GM06990 (cell line): ENCODE measurements around the gene AGER.
"Not testable (repeated sequence)": the region's sequence is repeated elsewhere in the genome, so short reads cannot be mapped to it uniquely, and the experiment has no call there.

Experiments used
- DNase-seq: peaks from one replicate; pipeline ENCODE4 v3.0.0-alpha.2; 2011; ENCODE audit not compliant: insufficient read length; ENCODE audit errors: extremely low read depth
- H3K27me3 ChIP-seq: replicated peaks from 2 replicates; pipeline ENCODE4 v1.6.0; 2011; ENCODE audit warnings: low read length; ENCODE audit not compliant: control insufficient read depth, insufficient read depth
- H3K36me3 ChIP-seq: 2 replicates; pipeline ENCODE4 v1.5.1; 2011; ENCODE audit warnings: low read length; ENCODE audit not compliant: control insufficient read depth, insufficient read depth
- H3K4me3 ChIP-seq: replicated peaks from 2 replicates; pipeline ENCODE4 v1.5.1; 2011; ENCODE audit warnings: low read depth, mild to moderate bottlenecking, control low read depth, low read length
- TF ChIP-seq, protein P1 (sequence below): IDR thresholded peaks from 2 replicates; pipeline ENCODE4 v1.5.1; 2011; ENCODE audit warnings: low read length, control low read depth, mild to moderate bottlenecking, inconsistent platforms; ENCODE audit not compliant: insufficient read depth, poor library complexity, severe bottlenecking

Gene AGER

DNA sequence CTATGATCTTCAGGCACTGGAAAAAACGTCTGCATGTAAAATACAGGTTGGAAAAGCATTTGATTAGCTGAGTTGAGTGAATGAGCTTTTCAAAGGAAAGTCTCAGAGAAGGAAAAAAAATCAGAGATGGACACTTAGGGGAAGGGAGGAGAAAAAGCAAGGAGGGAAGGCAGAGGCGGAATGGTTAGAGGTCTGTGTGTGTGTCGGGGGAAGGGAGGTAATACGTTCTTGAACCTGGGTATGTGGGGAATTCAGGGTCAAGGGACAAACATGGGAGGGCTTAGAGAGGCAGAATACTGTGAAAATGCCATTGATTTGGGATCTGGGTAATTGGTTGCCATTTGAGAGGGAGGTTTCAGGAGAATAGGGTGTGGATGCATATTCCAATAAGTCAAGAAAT is 37.4 kb downstream of the AGER start:
- Histone ChIP-seq H3K27me3 (peaks cover 1% of the 10 kb centered on the region), H3K36me3 (no peaks in the 10 kb centered on the region), H3K4me3 (no peak overlapping the region)
- DNase-seq, result no peak
- TF ChIP-seq, protein P1, sequence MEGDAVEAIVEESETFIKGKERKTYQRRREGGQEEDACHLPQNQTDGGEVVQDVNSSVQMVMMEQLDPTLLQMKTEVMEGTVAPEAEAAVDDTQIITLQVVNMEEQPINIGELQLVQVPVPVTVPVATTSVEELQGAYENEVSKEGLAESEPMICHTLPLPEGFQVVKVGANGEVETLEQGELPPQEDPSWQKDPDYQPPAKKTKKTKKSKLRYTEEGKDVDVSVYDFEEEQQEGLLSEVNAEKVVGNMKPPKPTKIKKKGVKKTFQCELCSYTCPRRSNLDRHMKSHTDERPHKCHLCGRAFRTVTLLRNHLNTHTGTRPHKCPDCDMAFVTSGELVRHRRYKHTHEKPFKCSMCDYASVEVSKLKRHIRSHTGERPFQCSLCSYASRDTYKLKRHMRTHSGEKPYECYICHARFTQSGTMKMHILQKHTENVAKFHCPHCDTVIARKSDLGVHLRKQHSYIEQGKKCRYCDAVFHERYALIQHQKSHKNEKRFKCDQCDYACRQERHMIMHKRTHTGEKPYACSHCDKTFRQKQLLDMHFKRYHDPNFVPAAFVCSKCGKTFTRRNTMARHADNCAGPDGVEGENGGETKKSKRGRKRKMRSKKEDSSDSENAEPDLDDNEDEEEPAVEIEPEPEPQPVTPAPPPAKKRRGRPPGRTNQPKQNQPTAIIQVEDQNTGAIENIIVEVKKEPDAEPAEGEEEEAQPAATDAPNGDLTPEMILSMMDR, result no peak

GRCh38 chr6:32146287-32146686 is 37.8 kb downstream of the AGER start:
- TF ChIP-seq, protein P1, result no peak
- no peaks in the 10 kb centered on the region for H3K36me3 ChIP-seq

GRCh38 chr6:32144238-32144637 is 39.8 kb downstream of the AGER start:
- not testable (repeated sequence) for H3K36me3 ChIP-seq, DNase-seq, H3K27me3 ChIP-seq, H3K4me3 ChIP-seq

More at GRCh38 chr6:32146287-32146686, 37.8 kb downstream of the AGER start:
- Histone ChIP-seq H3K27me3 (peaks cover 1% of the 10 kb centered on the region), H3K4me3 (no peak overlapping the region)
- no peak for DNase-seq

GRCh38 chr6:32140420-32141046 is 43.5 kb downstream of the AGER start:
- TF ChIP-seq, protein P1, result no peak
- Histone ChIP-seq H3K4me3 (no peak overlapping the region), H3K36me3 (no peaks in the 10 kb centered on the region), H3K27me3 (no peaks in the 10 kb centered on the region)
- no peak for DNase-seq

- no peak for DNase-seq
- Histone ChIP-seq H3K36me3 (no peaks in the 10 kb centered on the region), H3K4me3 (no peak overlapping the region), H3K27me3 (no peaks in the 10 kb centered on the region)
- TF ChIP-seq, protein P1, result no peak
Observed at GRCh38 chr6:32139590-32139989, 44.5 kb downstream of the AGER start.

GRCh38 chr6:32137454-32137853 is 46.6 kb downstream of the AGER start:
- H3K4me3 ChIP-seq, result no peak overlapping the region
- no peaks in the 10 kb centered on the region; the same call in 1 of the 2 replicates for H3K27me3 ChIP-seq
- TF ChIP-seq, protein P1, result no peak
- H3K36me3 ChIP-seq, result no peaks in the 10 kb centered on the region
- DNase-seq, result no peak
